Choroid plexus epithelial cell (primary cell): ENCODE data around the gene DPP8.
"Not testable (repeated sequence)": the region's sequence is repeated elsewhere in the genome, so short reads cannot be mapped to it uniquely, and the experiment has no call there.

Source experiments
- DNase-seq: peaks from one replicate; pipeline ENCODE4 v3.0.0-alpha.2; 2010; ENCODE audit warnings: low read depth
- H3K4me3 ChIP-seq: 2 replicates; pipeline ENCODE4 v1.5.1; 2011; ENCODE audit warnings: low read depth, mild to moderate bottlenecking, control low read depth, low read length, moderate library complexity
- CTCF ChIP-seq: conservative IDR thresholded peaks from 2 replicates; pipeline ENCODE4 v1.5.1; 2011; ENCODE audit warnings: low read depth, mild to moderate bottlenecking, control low read depth, inconsistent platforms, low read length, moderate library complexity

Gene DPP8

GRCh38 chr15:65460741-65461347, 56.6 kb downstream of the DPP8 start:
- peak; percentile 40 for DNase-seq
- H3K4me3 ChIP-seq = no peak overlapping the region
- no peak for TF ChIP-seq CTCF

- not testable (repeated sequence) for H3K4me3 ChIP-seq, DNase-seq
Observed at GRCh38 chr15:65455256-65455655, 62.2 kb downstream of the DPP8 start.

DNA sequence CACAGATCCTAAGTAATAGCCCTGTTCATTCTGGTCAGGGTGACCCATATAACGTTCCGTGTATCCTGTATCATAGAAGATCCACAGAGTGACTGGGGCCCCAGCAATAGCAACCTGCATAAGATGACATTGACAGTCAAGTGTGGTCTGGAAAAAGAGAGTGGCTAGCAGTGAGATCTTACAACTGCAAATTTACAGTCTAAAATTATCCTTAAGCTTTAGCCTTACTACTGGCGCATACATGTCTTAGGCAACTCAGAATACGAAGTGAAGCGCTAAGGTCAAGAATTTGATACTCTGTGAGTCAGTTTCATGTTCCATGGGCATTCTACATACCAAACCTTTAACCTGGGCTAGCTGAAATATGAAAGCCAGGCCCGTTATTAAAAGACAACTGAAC, 65.5 kb downstream of the DPP8 start:
- TF ChIP-seq CTCF = no peak
- DNase-seq = peak; percentile 68
- H3K4me3 ChIP-seq = no peak overlapping the region

DNA sequence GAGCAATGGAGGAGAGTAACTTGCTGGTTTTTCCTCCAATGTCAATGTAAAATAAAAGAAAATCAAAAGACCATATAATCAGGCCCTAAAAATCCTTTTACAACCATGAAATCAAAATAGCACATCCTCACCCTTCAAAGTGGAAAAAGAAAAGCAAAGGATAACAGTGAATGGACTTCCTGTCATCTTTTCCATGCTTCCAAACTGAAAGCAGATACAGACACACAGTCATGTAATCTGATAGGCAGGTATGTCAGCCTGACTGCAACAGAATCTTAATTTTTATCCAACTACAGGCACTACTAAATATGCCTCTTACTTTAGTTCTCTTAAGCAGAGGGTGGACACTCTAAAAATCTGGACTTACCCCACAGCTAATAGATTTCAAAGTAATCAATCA, 66.9 kb downstream of the DPP8 start:
- TF ChIP-seq CTCF = no peak
- peak; percentile 18 for DNase-seq
- no peak overlapping the region for H3K4me3 ChIP-seq

DNA sequence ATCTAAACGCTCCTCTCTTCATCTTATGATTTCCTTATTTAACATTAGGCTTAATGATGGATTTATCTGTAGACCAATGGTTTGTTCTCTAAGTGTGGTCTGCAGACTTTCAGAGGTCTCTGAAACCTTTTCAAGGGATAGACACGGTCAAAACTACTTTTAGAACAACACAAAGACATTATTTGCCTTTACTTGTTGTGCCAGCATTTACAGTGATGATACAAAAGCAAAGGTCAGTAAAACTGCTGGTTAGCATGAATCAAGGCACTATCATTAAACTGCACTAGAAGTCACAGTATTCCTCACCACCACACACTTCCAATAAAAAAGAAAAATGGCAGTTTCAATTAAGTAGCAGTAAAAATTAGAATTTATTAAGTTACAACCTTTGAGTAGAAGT, 70.3 kb downstream of the DPP8 start:
- no peak for TF ChIP-seq CTCF
- no peak overlapping the region for H3K4me3 ChIP-seq
- no peak for DNase-seq

- DNase-seq = no peak
- no peak overlapping the region for H3K4me3 ChIP-seq
- TF ChIP-seq CTCF = no peak
Observed at GRCh38 chr15:65434201-65434600, 83.3 kb downstream of the DPP8 start.

DNA sequence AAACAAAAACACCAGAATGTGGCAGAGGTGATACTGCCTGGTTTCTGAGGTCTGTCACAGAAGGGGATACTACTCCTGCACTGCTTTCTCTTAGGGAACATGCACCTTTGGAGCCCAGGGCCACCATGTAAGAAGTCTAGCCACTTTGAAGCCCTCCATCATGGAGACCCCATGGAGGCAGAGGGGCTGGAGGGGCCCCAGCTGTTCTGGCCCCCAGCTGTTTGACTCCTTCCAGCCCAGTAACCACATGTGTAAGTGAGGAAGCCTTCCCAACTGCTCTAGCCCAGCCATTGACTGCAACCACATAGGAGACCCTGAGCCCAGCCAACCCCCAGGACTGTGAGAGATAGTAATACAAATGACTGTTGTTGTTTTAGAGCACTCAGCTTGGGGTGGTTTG, 85.8 kb downstream of the DPP8 start:
- no peak overlapping the region for H3K4me3 ChIP-seq
- TF ChIP-seq CTCF = no peak
- DNase-seq = no peak
